Hematopoietic multipotent progenitor cell treated with erythropoietin and hydrocortisone succinate and interleukin-3 and kit ligand, for 15 days (in vitro differentiated cells): ENCODE measurements around the gene CTNNA3.
"Not testable (repeated sequence)": the region's sequence is repeated elsewhere in the genome, so short reads cannot be mapped to it uniquely, and the experiment has no call there.

Experiments used
- DNase-seq: peaks from one replicate; pipeline ENCODE4 v3.0.0-alpha.2; 2015; ENCODE audit warnings: low spot score

The CTNNA3 gene

DNA sequence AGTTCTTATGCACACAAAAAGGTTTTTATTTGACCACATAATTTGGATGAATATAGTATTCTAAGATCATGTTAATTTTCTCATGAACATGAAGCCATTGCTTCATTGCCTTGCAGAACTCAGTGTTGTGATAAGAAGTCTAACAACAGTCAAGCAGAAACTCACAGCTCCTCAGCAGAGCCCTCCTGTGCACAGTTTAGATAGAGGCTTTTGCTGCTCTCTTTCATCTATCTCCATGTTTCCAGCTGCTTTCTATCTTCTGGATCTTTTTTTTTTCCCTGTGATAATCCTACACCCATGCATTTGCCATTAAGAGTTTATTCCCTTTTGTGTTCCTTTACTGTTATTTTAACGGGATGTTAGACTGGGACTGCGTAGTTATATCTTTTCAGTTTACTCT, 1327.8 kb downstream of the CTNNA3 start:
- DNase-seq, result no peak

DNA sequence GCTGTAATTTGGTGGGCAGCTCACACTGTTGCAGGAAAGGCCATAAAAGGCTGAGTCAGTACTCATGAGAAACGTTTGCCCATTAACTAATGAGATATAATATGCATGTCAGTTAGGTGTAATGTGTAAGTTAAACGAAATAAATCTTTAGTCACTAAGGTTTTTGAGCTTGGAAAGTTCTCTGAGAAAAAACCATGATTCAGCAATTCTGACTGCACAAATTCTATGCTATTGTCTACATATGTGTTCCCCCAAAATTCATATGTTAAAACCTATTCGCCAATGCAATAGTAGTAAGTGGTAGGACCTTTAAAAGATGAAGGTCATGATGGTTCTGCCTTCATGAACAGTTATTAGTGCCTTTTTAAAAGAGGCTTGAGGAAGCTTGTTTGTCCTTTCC, 1329.8 kb downstream of the CTNNA3 start:
- DNase-seq, result no peak

DNA sequence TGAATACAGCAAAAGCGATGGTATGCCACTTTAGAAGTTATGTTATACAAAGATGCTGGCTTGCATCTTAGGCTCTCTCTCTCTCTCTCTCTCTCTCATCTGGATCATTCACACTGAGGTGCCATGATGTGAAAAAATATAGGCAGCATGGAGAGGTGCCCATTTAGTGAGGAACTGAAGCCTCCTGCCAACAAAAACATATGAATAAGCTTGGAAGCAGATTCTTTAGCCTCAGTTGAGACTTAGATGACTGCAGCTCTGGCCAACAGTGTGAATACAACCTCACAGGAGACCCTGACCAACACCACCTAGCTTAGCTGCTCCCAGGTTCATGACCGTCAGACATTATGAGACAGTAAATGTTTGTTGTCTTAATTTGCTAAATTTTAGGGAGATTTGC, 1330.3 kb downstream of the CTNNA3 start:
- DNase-seq, result no peak

DNA sequence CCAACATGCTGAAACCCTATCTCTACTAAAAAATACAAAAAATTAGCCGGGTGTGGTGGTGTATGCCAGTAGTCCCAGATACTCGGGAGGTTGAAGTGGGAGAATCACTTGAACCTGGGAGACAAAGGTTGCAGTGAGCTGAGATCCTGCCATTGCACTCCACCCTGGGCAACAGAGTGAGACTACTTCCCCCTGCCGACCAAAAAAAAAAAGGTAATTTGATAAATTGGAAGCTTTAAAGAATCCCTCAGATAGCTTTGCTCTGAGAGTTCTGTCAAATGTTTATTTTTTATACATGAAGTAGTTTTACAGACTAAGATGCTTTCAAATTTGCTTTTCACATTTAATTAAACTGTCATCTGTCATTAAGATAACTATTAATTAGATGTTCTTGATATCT, 1333.5 kb downstream of the CTNNA3 start:
- DNase-seq, result no peak

DNA sequence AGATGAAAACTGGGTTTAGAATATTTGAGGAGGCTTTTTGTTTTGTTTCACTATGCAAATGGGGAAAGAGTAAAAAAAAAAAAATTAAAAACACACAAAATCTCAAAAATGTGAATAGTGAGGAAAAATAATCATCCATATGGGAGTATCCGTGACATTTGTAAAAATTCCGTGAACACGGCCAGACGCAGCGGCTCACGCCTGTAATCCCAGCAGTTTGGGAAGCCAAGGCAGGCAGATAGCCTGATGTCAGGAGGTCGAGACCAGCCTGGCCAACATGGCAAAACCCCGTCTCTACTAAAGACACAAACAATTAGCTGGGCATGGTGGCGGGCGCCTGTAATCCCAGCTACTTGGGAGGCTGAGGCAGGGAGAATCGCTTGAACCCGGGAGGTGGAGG, 1342.2 kb downstream of the CTNNA3 start:
- DNase-seq, result not testable (repeated sequence)

DNA sequence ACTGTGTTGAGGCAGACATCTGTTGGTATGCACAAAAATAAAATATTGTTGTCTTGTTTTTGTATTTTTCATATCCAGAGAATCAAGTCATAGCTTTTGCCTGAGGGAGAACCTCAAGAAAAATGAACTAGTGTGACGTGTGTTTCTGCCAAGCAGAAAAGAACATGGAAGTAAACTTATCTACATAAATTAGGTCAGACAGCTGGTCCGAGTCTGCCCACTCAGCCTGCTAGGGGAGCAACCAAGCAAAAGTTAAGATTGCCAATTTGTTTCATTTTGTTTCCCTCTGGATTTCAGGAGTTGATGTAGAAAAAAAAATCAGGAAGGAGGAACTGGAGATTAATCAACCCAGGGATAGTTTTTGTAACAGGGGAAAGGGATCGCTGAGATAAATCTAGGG, 1342.6 kb downstream of the CTNNA3 start:
- DNase-seq, result no peak

DNA sequence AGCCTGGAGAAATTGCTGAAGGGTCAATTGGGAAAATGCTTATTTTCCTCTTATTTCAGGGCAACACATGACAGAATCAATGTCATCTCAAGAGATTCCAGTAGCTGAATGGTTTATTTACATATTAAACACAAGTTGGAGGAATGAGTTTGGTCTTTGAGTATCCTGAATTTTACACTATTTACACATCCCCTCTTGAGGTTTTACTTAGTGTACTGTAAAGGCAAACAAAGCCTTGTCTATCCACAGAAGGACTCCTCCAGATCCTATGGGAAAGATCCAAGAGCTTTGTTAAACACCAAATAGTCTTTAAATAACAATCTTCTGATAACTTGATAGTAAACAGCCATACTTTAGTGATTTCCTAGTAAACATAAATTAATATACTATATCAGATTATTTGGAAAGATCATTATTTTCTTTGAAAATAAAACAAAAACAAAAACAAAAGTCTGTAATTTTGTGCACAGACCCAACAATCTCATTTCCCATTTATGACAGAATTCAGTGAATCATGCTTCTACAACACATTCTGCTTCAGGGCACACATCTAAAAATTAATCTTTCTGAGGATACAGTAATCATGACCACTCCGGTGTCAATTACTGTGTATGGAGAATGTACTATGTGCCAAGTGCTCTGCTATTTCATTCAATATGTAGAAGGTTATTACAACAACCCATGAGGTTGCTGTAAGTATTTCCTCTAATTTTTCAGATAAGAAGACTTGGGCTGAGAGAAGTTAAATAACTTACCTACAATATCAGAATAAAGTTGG, 1345.2 kb downstream of the CTNNA3 start:
- DNase-seq, result no peak

DNA sequence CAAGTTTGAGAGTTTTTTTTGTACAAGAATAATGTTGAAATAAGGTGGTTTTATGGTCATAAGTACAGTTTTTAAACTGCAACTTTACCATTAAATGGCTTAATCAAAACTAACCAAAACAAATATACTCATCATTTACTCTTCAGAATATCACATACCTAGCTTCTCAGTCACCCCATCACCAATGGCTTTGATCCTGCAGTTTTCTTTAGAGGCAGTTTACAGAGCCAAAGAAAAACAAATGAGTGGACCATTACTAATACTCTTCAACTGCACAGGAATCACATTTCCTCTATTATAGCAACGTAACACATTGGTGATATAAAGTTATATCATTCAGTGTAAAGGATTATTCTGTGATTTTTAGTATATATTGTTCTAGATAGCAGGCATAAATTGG, 1346.3 kb downstream of the CTNNA3 start:
- DNase-seq, result no peak

DNA sequence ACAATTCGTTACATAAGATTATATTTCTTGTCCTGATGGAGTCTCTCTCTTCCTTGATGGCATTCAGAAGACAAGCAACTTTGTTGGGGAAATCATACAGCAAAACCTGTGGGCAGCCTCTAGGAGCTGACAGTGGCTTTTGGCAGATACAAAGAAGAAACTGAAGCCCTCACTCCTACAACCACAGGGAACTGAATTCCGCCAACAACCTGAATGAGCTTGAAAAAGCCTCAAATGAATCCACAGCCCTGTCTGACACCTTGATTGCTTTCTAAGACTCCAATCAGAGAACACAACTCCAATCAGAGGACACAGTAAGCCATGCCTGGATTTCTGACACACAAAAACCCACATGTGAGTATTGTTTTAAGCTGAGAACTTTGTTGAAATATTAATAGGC, 1346.9 kb downstream of the CTNNA3 start:
- DNase-seq, result no peak

DNA sequence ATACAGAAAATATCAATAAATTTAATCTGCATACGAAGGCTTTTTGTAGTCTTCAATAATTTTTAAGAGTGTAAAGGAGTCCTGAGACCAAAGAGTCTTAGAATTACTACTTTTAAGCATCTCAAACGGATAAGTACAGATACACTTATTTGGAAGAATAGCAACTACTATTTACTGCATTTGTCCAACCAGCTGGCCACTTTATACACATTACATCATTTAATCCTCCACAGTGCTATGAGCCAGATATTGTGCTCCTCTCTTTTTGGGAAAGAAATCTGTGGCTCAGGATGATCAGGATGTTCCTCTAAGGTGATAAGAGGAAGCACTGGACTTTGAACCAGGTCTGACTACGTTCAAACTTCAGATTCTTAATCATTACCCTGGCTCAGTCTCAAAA, 1358.8 kb downstream of the CTNNA3 start:
- DNase-seq, result no peak

DNA sequence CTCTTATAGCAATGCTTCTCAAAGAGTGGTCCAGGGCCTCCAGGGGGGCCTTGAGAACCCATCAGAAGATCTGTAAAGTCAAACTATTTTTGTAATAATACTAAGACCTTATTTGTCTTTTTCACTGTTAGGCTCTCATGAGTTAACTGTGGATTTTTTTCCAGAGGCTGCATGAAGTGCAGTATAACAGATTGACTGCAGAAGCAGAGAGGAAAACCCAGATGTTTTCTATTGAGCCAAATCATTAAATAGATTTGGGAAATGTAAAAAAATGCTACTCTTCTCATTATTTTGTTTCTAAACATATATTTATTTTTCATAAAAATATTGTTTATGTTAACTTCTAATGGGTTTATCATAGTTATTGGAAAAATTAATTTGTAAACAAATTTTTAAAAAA, 1359.2 kb downstream of the CTNNA3 start:
- no peak for DNase-seq

DNA sequence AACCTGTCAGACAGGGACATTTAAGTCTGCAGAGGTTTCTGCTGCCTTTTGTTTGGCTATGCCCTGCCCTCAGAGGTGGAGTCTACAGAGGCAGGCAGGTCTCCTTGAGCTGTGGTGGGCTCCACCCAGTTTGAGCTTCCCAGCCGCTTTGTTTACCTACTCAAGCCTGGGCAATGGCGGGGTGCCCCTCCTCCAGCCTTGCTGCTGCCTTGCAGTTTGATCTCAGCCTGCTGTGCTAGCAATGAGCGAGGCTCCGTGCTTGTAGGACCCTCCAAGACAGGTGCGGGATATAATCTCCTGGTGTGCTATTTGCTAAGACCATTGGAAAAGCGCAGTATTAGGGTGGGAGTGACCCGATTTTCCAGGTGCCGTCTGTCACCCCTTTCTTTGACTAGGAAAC, 1360.2 kb downstream of the CTNNA3 start:
- not testable (repeated sequence) for DNase-seq

DNA sequence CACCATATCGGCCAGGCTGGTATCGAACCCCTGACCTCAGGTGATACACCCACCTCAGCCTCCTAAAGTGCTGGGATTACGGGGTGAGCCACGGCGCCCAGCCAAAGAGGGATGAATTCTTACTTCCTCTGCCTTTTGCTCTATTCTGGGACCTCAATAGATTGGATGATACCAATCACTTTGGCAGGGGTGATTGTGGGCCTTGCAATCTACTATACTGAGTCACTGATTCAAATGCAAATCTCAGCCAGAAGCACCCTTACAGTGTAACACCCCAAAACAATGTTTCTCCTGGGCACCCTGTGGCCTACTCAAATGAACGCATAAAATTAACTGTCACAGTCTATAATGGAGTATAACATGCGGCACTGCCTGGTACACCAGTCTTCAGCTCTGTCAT, 1366.8 kb downstream of the CTNNA3 start:
- DNase-seq, result no peak

DNA sequence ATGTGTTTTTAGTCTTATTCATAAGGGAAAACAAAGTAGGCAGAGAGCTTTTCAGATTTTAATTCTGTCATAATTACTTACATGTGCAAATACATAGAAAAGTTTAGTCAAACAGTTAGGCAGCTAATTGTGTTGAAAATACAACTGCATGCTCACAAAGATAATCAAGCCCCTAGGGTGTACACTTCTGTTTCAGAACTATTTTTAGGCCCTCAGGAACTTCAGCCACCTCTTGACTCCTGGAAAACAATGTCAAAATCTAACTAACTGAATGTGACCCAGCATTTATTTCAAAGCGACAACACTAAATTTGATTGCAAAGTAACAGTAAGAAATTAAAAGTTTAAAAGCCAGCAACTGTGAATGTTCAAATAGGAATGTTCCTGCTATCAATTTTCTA, 1369.1 kb downstream of the CTNNA3 start:
- DNase-seq, result no peak

DNA sequence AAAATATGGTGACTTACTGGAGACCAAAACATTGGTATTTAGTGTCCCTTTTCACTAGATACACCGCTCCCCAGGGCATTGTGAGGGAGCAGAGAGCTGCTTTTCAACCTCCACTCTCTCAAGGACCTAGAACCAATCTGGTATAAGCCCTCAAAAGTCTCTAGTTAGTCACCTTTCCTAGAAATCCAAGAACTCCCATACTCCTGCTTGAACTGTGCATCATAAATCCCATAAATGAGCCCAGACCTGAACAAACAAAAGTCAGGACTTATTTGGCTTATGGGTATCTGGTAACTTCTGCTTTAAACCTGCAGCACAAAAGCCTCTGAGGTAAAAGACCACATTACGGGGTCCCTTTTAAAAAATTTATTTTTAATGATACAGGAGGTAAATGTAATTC, 1373.2 kb downstream of the CTNNA3 start:
- no peak for DNase-seq

DNA sequence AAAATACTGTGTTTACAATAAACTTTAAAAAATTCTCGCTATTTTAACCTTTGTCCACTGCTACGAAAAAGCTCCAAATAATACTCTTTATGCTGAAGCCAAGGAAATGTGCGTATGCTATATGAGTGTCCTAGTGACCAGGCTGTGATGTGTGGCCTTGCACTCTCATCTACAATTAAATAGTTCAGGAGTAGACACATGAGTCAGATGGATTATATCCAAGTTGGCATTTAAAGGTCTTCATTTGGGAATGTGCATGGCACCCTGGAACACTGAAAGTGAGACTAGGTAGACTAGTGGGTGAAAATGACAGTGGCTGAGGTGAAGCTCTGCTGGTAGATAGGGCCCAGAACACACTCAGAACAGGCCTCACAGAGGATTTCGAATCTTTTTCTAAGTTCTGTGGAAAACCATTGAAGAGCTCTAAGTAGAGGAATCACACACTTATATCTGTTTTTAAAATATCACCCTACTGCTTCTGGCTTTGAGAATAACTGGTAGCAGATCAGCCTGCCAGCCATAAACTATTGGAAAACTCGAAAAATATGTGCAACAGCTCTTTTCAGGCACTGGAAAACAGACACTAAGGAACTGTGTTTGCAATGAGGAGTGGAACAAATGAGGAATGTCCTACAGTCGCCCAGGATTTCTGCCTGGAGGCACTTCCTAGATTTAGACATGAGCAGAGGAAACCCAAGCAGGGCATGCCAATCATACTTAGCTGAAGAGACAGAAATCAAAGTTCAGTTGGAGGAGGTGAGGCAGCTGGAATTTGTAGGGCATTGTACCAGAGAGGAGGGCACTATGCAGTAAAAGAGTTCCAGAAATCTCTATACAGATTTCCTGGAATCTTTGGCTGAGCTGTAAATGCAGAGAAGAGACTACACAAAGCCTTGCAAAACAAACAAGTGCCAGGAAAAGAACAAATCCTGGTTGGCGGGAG, 1374.0 kb downstream of the CTNNA3 start:
- DNase-seq, result no peak

DNA sequence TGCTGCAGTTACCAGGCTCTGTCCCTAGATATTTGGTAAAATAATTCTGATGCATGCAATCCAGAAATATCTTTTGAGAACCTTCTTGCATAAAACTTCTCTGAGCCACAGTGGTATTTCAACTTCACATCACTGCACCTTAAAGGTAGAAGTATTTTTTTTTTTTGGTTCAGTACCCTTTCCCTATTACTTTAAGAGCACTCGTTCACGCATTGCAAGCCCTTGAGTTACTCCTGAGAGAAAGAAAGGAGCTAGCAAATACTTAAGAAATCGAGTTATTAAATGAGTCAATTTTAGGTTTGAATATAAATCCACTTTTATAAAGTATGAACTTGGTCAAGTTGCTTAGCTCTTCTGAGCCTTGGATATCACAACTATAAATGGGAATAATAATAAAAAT, 1377.2 kb downstream of the CTNNA3 start:
- DNase-seq, result no peak

DNA sequence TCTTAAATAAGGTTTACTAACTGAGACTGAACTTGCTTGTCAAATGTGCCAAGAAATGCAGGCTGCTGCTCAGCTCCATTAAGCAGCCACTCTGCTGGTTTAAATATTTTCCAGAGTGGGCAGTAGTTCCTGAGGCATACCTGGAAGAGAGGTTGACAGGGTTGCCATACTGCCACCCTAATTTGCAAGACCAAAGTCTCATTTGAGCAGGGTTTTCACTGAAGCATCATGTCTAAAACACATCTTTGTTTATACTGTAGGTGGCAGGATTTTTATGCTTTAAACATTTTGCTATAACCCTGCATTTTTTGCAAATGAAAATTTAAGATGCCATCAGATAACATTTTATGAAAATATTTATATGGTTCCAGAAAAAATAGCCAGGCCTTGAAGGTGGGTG, 1388.2 kb downstream of the CTNNA3 start:
- no peak for DNase-seq

DNA sequence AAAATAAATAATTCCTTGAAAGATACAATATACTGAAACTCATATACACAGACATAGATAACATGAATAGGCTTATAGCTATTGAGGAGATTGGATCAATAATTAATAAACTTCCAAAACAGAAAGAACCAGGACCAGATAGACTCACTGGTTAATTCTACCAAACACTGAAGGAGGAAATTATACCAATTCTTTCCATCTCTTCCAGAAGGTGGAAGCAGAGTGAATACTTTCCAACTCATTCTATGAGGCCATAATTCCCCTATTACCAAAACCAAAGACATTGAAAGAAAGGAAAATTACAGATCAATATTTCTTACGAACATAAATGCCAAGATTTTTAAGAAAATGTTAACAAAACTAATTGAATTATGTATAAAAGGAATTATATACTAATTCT, 1394.9 kb downstream of the CTNNA3 start:
- no peak for DNase-seq

DNA sequence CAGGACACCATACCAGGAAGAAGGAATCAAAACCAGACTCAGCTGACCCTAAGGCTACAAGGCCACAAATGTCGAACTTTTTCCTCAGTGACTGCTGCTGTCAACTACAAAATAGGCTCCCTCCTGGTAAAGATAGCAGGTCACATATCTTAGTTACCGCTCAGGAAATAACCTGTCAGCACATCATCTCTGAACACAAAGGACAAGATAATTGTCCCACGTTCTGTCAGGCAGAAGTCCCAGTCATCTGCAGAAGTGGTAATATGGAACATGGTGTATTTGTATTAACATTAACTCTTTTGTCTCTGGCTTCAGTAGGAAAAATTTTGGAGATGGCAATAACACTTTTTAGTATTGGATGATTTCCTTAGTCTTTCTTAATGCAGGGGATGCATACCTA, 1400.4 kb downstream of the CTNNA3 start:
- DNase-seq, result no peak

DNA sequence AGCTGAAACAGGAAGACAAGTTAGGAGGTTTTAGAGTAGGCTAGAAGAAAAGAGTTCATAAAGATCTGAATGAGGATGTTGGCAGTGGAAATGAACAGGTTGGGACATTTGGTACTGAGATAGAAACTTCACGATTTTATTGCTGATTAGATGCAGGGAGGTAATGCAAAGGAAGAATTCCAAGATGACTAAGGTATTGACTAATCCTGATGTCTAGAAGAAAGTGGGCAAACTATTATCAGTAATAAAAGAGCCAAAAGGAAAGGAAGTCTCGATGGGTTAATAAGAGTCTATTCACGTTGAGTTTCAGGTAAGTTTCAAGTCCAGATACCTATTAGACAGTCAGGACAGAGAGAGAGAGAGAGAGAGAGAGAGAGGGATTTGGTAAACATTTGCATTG, 1401.5 kb downstream of the CTNNA3 start:
- DNase-seq, result no peak

DNA sequence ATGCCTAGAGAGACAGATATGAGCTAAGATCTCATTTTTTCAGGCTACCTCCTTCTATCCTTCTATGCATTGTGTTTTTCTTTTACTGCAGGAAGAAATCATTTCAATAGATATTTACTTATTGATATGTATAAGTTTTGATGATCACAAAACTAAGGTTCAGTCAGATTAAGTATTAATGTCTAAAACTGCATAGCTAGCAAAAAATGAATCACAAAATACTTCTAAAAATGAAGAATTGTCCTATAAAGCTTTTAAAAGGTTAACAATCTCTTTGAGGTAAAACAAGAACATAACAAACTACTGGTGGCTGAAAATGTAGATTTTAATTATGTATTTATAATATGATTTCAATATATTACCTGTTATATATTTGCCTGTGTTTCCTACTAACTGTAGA, 1403.1 kb downstream of the CTNNA3 start:
- no peak for DNase-seq

DNA sequence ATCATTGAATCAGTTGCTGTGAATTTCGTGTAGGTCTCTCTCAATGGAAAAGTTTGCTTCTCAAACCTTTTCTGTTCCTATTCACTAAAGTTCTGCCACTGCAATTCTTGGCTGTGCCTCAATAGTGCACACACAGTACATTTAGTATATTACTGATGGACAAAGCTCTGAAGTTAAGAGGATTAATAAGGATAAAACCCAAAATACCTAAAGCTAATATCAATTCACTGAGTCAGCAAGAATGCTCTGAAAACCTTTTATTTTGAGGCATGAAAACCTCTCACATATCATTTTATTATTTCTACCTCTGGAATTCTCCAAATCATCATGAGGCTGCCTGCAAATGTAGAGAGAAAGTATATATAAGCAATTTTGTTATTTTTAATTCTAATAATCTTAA, 1403.5 kb downstream of the CTNNA3 start:
- DNase-seq, result no peak
